WTC11 (cell line): ENCODE results near the gene GGACT. TPM values are rescaled to one million over a fixed set of nuclear protein-coding genes. Genes with fewer than 3 reads are reported as not detected.

Source experiments
- ATAC-seq: fragments of 200-7000 bp; cut with Tn5 transposase; 2 replicates; pipeline ENCODE4 v1.10.0; 2021; ENCODE audit warnings: mild to moderate bottlenecking, moderate library complexity
- CTCF ChIA-PET: fragments of 300-600 bp; sonication (Branson Sonifier 250); formaldehyde crosslinking; loops from one replicate; lab custom pipeline; 2021; ENCODE audit warnings: antibody characterized with exemption; lab: Charles Lee
- POLR2A ChIA-PET: fragments of 350-600 bp; sonication (Branson Sonifier 250); formaldehyde crosslinking; loops from one replicate; lab custom pipeline; 2021; ENCODE audit warnings: antibody characterized with exemption; lab: Charles Lee
- DNase-seq: peaks from one replicate; pipeline ENCODE4 v3.0.0; 2021; ENCODE audit warnings: low spot score
- H3K27ac Mint-ChIP-seq: 2 replicates; pipeline ENCODE4 v1.8.0; 2021; ENCODE audit warnings: mixed read lengths
- H3K27me3 Mint-ChIP-seq: 2 replicates; pipeline ENCODE4 v1.8.0; 2021; ENCODE audit warnings: low read depth, mild to moderate bottlenecking, moderate library complexity, mixed read lengths
- H3K36me3 Mint-ChIP-seq: 2 replicates; pipeline ENCODE4 v1.8.0; 2021; ENCODE audit warnings: mixed read lengths
- H3K4me1 Mint-ChIP-seq: 2 replicates; pipeline ENCODE4 v1.8.0; 2022; ENCODE audit warnings: mixed read lengths
- H3K4me3 Mint-ChIP-seq: 2 replicates; pipeline ENCODE4 v1.8.0; 2021; ENCODE audit warnings: mild to moderate bottlenecking, moderate library complexity, mixed read lengths
- H3K9me3 Mint-ChIP-seq: 2 replicates; pipeline ENCODE4 v1.8.0; 2021; ENCODE audit warnings: mixed read lengths
- AFF4 ChIP-seq: sonication (generic); formaldehyde crosslinking; IDR thresholded peaks from 2 replicates; pipeline ENCODE4 v1.8.1; 2023; ENCODE audit warnings: mild to moderate bottlenecking, missing genetic modification reagents, borderline replicate concordance
- ETV6 ChIP-seq: sonication (generic); formaldehyde crosslinking; IDR thresholded peaks from 2 replicates; pipeline ENCODE4 v1.8.1; 2022; ENCODE audit warnings: mild to moderate bottlenecking, missing genetic modification reagents
- IRF1 ChIP-seq: sonication (generic); formaldehyde crosslinking; IDR thresholded peaks from 2 replicates; pipeline ENCODE4 v1.8.0; 2023; ENCODE audit warnings: missing genetic modification reagents
- IRF2 ChIP-seq: sonication (generic); formaldehyde crosslinking; IDR thresholded peaks from 2 replicates; pipeline ENCODE4 v1.8.0; 2022; ENCODE audit warnings: low read depth, missing genetic modification reagents, borderline replicate concordance
- JUN ChIP-seq: sonication (generic); formaldehyde crosslinking; IDR thresholded peaks from 2 replicates; pipeline ENCODE4 v1.8.0; 2023; ENCODE audit warnings: mild to moderate bottlenecking, missing genetic modification reagents
- NFATC4 ChIP-seq: fragments of 250-450 bp; sonication (Bioruptor Pico); IDR thresholded peaks from 2 replicates; pipeline ENCODE4 v1.9.0; 2021; ENCODE audit warnings: mild to moderate bottlenecking
- NFE2L1 ChIP-seq: sonication (generic); formaldehyde crosslinking; IDR thresholded peaks from 2 replicates; pipeline ENCODE4 v1.8.1; 2023; ENCODE audit warnings: missing genetic modification reagents
- OVOL2 ChIP-seq: fragments of 250-450 bp; sonication (Bioruptor Pico); IDR thresholded peaks from 2 replicates; pipeline ENCODE4 v1.9.0; 2021; ENCODE audit warnings: mild to moderate bottlenecking, borderline replicate concordance
- SMAD4 ChIP-seq: sonication (generic); formaldehyde crosslinking; IDR thresholded peaks from 2 replicates; pipeline ENCODE4 v1.8.0; 2022; ENCODE audit warnings: mild to moderate bottlenecking, missing genetic modification reagents
- TEAD4 ChIP-seq: sonication (generic); formaldehyde crosslinking; IDR thresholded peaks from 2 replicates; pipeline ENCODE4 v1.8.0; 2022; ENCODE audit warnings: mild to moderate bottlenecking, missing genetic modification reagents
- USF2 ChIP-seq: sonication (generic); formaldehyde crosslinking; IDR thresholded peaks from 2 replicates; pipeline ENCODE4 v1.8.1; 2023; ENCODE audit warnings: mild to moderate bottlenecking, missing genetic modification reagents, moderate library complexity
- ZNF423 ChIP-seq: fragments of 250-450 bp; sonication (Bioruptor Pico); IDR thresholded peaks from 2 replicates; pipeline ENCODE4 v2.1.2; 2022; ENCODE audit warnings: mild to moderate bottlenecking, moderate library complexity
- ZNF532 ChIP-seq: fragments of 250-450 bp; sonication (Bioruptor Pico); IDR thresholded peaks from 2 replicates; pipeline ENCODE4 v1.9.0; 2021; ENCODE audit warnings: mild to moderate bottlenecking, borderline replicate concordance
- total RNA-seq: library from RNA; stranded (reverse); gene quantifications from 3 replicates; pipeline ENCODE4 v1.2.3, GENCODE V29; 2021
- TF ChIP-seq, protein P1 (sequence below): sonication (generic); formaldehyde crosslinking; IDR thresholded peaks from 2 replicates; pipeline ENCODE4 v1.8.1; 2023; ENCODE audit warnings: mild to moderate bottlenecking, missing genetic modification reagents
- TF ChIP-seq, protein P2 (sequence below): sonication (generic); formaldehyde crosslinking; IDR thresholded peaks from 2 replicates; pipeline ENCODE4 v1.8.1; 2023; ENCODE audit warnings: mild to moderate bottlenecking, moderate library complexity, missing genetic modification reagents

The GGACT gene
- total RNA-seq, 1 experiment from 2014 or later = 2.4 TPM

DNA sequence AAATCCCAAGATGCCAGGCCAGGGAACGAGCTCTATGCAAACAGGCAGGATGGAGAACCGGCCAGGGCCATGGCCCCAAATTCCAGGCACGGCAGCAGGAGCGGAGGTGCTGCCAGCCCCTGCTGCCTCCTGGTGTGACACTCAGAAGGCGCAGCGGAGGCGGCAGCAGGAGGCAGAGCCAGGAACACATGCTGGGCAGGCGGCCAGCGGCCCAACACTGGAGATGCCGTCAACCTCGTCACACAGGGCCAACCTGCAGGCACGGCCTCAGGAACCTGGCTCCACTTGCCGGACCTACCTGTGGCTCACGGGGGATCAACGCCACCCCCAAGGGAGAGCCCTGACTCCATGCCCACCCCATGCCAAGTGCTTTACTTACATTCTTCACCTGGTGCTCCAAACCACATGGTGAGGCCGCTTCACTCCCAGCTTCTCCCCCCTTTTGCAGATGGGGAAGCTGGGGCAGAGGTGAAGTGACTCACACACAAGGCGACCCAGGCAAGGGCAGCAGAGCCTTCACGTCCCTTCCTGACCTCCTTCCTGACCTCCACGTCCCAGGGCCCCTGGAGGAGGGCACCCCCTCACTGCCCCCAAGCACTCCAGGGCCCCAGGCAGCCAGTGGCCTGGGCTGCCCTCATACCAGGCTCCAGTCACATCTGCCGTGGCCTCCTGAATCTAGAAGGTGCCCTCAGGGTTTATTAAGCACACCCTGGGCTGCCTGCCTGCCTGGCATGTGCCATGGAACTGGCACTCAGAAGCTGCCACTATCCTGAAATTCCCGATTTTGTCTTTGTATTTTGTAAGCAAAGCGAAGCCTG is 43.5 kb downstream of the GGACT start:
- Mint-ChIP-seq H3K9me3 (no peaks in the 10 kb centered on the region), H3K4me3 (no peak overlapping the region), H3K27ac (peak overlapping the region; percentile 35; the same call in 1 of the 2 replicates), H3K4me1 (peaks cover 10% of the 10 kb centered on the region), H3K27me3 (no peaks in the 10 kb centered on the region), H3K36me3 (no peaks in the 10 kb centered on the region)
- no peak for ATAC-seq
- ChIA-PET CTCF (no interaction called here), POLR2A (no interaction called here)
- TF ChIP-seq ZNF423 = peak; percentile 19; the same call in 1 of the 2 replicates
- no peak for TF ChIP-seq IRF1 (CRISPR knock-in tag)
- DNase-seq = no peak

GRCh38 chr13:100543872-100544602 is 44.6 kb downstream of the GGACT start:
- H3K27ac Mint-ChIP-seq = no peak overlapping the region; the same call in 1 of the 2 replicates
- ChIA-PET POLR2A (no interaction called here), CTCF (no interaction called here)
- no peak for ATAC-seq
- no peak overlapping the region for H3K4me3 Mint-ChIP-seq
- no peaks in the 10 kb centered on the region for H3K27me3 Mint-ChIP-seq
- peaks cover 10% of the 10 kb centered on the region for H3K4me1 Mint-ChIP-seq
- no peak for DNase-seq
- no peaks in the 10 kb centered on the region for H3K9me3 Mint-ChIP-seq
- no peaks in the 10 kb centered on the region for H3K36me3 Mint-ChIP-seq
- TF ChIP-seq JUN (no peak), NFE2L1 (CRISPR knock-in tag) (no peak), USF2 (CRISPR knock-in tag) (no peak), ZNF532 (no peak), NFATC4 (no peak), ETV6 (CRISPR knock-in tag) (no peak), IRF2 (CRISPR knock-in tag) (no peak), AFF4 (CRISPR knock-in tag) (no peak), SMAD4 (CRISPR knock-in tag) (no peak), TEAD4 (no peak), OVOL2 (CRISPR knock-in tag) (no peak)
- TF ChIP-seq, protein P1, sequence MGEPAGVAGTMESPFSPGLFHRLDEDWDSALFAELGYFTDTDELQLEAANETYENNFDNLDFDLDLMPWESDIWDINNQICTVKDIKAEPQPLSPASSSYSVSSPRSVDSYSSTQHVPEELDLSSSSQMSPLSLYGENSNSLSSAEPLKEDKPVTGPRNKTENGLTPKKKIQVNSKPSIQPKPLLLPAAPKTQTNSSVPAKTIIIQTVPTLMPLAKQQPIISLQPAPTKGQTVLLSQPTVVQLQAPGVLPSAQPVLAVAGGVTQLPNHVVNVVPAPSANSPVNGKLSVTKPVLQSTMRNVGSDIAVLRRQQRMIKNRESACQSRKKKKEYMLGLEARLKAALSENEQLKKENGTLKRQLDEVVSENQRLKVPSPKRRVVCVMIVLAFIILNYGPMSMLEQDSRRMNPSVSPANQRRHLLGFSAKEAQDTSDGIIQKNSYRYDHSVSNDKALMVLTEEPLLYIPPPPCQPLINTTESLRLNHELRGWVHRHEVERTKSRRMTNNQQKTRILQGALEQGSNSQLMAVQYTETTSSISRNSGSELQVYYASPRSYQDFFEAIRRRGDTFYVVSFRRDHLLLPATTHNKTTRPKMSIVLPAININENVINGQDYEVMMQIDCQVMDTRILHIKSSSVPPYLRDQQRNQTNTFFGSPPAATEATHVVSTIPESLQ (CRISPR knock-in tag) = no peak
- TF ChIP-seq, protein P2, sequence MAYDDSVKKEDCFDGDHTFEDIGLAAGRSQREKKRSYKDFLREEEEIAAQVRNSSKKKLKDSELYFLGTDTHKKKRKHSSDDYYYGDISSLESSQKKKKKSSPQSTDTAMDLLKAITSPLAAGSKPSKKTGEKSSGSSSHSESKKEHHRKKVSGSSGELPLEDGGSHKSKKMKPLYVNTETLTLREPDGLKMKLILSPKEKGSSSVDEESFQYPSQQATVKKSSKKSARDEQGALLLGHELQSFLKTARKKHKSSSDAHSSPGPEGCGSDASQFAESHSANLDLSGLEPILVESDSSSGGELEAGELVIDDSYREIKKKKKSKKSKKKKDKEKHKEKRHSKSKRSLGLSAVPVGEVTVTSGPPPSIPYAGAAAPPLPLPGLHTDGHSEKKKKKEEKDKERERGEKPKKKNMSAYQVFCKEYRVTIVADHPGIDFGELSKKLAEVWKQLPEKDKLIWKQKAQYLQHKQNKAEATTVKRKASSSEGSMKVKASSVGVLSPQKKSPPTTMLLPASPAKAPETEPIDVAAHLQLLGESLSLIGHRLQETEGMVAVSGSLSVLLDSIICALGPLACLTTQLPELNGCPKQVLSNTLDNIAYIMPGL (CRISPR knock-in tag) = no peak
